Left lobe of liver (tissue), 2 donors: ENCODE data around the gene CCDC187. TPM values are rescaled to one million over a fixed set of nuclear protein-coding genes. Genes with fewer than 3 reads are reported as not detected.
"Not testable (repeated sequence)": the region's sequence is repeated elsewhere in the genome, so short reads cannot be mapped to it uniquely, and the experiment has no call there.

ENCODE experiments used
- ATAC-seq: fragments of 200-7000 bp; cut with Tn5 transposase; one replicate; pipeline ENCODE4 v1.9.1; 2020; ENCODE audit warnings: mild to moderate bottlenecking, moderate library complexity
- DNase-seq: peaks from one replicate; pipeline ENCODE4 v3.0.0-alpha.2; 2020; ENCODE audit warnings: low spot score
- total RNA-seq: library from RNA; stranded (reverse); gene quantifications from one replicate; pipeline ENCODE4 v1.2.1, GENCODE V29; 2021
- donor health status: DM: no; HTN: no; CAD: no; lungs with moderate emphysema.
- donor health status: DM: no; HTN: yes; CAD: no.

CCDC187 gene
- total RNA-seq, 1 donor from 2014 or later: 0.03 TPM

DNA sequence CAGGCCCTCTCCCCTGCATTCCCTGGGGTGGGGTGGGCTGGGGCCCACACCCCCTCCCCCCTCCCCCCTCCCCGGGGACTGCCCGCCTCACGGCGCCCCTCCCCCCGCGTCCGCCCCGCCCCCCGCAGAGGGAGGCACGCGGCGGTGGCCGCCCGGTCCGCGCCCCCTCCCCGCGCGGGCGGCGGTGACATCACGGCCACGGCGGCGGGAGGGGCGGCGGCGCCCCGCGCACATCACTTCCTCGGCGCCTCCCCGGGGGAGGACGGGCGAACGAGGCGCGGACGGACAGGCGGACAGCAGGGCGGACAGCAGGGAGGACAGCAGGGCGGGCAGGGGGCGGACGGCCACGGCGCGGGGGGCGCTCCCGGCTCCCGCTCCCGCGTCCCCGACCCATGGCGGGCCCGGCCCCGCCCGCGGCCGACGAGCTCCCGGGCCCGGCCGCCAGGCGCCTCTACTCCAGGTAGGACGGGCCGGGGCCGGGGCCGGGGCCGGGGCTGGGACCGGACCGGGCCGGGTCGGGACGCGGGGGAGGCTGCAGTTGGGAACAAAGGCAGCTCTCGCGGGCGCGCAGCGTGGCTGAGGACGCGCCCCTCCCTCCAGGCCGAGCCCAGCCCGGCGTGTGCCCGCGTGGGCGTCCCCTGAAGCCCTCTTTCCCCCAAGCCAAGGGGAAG, 23.5 kb upstream of the CCDC187 start, which contains the start of gene GPSM1:
TSS of gene GPSM1 (plus strand) at position 236 of the 671 bp plus-strand sequence. CDS start at position 393, 157 bp downstream.
- peak; percentile 41 for ATAC-seq
- DNase-seq: no peak

DNA sequence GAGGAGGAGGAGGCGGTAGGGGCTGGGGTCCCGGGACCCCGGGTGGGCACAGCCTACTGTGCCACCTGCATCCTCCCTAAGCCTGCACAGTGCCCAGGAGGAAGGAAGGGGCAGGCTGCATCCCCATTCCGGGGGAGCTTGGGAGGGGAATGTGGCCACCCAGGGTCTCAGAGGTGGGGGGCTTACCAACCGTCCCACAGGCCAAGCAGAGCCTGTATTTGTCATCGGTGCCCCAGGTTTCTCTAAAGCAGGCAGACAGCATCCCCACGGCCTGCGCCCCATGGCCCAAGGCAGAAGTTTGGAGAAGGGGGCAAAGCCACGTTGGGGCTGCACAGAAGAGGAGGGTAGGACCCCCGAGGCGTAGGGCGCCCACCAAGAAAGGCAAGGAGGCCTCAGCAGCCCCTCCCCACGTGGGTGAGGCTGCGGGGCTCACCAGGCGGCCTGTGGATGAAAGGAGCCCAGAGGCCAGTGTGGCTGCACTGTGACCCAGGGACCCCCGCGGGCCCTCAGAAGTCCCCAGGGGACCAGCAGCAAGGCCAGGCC, 22.9 kb upstream of the CCDC187 start:
- DNase-seq: no peak
- no peak for ATAC-seq

DNA sequence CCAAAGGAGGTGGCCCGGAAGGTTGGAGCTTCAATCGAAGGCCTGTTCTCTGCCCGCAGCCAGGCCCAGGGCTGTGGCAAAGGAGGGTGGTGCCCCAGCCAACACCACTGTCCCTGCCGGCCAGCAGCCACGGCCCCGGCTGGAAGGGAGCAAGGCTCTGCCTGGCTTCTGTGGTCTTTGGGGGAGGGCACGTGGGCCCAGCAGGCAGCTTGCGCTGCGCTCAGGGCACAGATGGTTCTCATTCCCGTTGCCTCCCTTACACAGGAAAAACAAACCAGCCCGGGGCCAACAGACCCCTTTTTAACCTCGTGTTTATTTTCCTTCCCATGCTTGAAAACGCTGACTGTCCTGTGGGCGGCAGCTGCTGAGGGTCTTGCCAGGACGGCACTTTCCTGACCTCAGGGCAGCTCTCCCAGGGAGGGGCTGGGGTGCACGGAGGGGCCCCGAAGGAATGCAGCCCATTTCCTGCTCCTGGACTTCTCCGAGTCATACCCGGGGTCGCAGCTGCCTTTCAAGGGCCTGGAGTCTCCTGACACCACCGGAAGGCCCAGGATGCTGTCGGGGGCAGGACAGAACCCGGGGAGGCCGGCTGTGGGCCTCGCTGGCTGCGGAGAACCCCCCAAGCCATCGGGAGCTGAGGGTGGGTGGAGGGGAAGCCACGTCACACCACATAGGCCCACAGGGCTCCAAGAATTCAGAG, 22.3 kb upstream of the CCDC187 start:
- ATAC-seq (no peak), DNase-seq (no peak)

DNA sequence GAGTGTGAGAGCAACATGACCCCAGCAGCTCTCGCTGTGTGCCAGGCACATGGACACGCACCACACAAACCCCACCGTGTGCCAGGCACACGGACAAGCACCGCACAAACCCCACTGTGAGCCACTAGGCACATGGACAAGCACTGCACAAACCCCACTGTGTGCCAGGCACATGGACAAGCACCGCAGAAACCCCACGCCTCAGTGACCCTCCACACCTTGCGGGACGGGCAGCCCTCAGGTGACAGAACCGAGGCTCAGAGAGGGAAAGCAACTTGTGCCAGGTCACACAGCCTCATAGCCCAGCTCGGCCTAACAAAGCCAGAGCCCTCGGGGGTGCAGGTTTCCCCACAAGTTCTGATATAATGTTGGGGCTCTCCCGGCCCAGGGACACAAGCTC, 21.5 kb upstream of the CCDC187 start:
- ATAC-seq (no peak), DNase-seq (no peak)

DNA sequence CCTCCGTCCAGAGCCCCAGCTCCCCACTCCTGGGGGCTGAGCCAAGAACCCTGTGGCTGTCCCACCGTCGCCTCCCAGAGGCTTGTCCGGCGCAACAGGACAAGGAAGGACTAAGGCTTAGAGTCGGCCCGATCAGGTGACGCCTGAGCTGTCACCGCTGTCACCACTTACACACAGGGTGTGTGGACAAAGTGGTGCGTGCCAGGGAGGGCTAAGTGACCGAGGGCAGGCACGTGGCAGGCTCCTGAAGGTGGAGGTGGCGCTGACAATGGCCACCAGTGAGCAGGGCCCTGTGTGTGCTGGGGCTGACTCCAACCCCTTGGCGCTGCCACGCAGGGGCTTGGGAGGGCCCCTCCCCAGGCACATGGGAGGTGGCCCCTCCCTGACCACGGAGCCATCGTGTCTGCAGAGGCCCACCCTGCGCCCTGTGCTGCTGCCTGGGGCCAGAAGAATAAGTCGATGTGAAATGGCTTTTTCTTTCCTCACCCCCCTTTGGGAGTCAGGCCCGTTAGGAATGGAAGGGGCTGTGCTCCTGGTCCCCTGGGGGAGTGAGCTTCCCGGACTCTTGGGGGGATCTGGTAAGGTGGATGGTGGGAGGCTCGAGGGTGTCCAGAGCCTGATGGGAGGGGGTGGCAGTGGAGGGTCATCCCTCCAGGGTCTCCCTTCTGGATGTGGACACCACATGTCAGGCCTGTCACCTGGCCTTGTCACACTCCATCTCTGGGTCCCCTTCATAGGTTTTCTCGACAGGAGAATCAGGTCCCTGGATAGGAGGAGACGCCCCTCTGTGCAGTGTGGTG, 20.8 kb upstream of the CCDC187 start:
- ATAC-seq (no peak), DNase-seq (no peak)

DNA sequence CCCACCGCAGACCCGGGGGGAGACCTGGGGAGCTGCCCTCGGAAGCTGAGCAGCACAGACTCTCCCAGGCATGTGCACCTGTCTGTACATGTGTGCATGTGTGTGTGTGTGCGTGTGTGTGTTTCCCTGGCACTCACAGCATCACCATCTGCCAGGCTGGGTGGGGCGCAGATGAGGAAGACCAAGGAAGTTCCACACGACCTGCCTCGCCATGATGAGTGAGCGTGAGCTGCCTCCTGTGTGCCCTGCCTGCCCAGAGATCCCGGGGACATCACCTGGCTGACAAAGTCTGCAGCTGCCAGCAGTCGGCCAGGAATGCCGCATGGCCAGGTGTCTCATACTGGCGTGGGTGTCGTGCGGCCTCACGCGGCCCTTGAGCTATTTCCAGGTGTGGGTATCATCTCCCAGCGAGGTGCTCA, 19.5 kb upstream of the CCDC187 start:
- no peak for ATAC-seq

DNA sequence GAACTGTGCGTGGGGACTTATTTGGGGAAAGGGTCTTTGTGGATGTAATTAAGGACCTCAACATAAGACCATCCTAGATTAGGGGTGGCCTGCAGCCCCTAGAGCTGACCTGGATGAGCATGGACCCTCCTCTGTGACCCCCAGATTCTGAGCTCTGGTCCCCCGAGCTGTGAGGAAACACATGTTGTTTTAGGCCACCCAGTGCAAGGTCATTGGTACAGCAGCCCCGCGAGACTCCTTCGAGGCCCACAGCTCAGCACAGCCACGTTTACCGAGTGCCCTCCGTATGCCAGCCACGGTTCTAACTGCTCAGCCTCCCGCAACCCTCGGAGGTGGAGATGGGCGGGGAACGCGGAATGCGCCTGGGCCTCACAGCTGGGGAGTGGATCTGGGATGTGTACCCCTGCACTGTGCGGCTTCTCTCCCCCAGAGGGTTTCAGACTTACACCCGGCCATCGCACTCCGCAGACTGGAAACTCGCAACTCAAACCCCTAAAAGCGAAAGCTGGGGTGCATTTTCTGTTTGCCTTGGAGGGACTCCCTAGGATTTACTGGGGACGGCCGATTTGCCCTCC, 18.9 kb upstream of the CCDC187 start:
- DNase-seq: no peak

More for the DNA sequence above, 19.5 kb upstream of the CCDC187 start:
- DNase-seq: no peak

DNA sequence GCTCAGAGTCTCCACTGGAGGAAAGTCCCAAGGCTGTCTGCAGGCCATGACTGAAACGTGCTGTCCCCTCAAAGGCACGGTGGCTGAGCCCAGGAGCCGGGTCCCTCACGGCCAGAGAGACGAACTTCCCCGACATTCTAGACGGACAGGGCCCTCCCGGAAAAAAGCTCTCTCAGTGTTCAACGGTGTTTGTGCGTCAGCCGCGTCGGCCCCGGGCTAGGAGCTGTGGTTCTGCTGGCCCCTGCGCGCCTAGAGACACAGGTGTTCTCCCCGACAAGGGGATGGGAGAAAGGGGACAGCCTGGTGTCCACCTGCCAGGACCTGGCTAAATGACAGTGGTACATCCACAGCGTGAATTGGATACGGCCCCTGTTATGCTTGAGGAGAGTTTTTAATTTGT, 17.7 kb upstream of the CCDC187 start:
- DNase-seq: no peak

More for the DNA sequence above, 18.9 kb upstream of the CCDC187 start:
- no peak for ATAC-seq

DNA sequence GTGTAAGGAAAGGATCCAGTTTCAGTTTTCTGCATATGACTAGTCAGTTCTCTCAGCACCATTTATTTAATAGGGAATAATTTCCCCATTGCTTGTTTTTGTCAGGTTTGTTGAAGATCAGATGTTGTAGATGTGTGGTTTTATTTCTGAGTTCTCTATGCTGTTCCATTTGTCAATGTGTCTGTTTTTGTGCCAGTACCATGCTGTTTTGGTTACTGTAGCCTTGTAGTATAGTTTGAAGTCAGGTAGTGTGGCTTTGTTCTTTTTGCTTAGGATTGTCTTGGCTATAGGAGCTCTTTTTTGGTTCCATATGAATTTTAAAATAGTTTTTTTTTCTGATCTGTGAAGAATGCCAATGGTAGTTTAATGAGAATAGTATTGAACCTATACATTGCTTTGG, 17.1 kb upstream of the CCDC187 start:
- ATAC-seq, DNase-seq: not testable (repeated sequence)

More for the DNA sequence above, 17.7 kb upstream of the CCDC187 start:
- no peak for ATAC-seq

DNA sequence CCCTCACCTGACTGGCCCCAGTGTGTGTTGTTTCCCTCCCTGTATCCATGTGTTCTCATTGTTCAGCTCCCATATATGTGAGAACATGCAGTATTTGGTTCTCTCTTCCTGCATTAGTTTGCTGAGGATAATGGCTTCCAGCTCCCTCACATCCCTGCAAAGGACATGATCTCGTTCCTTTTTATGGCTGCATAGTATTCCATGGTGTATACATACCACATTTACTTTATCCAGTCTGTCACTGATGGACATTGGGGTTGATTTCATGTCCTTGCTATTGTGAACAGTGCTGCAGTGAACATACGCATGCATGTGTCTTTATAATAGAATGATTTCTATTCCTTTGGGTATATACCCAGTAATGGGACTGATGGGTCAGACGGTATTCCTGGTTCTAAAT, 16.1 kb upstream of the CCDC187 start:
- not testable (repeated sequence) for ATAC-seq, DNase-seq

DNA sequence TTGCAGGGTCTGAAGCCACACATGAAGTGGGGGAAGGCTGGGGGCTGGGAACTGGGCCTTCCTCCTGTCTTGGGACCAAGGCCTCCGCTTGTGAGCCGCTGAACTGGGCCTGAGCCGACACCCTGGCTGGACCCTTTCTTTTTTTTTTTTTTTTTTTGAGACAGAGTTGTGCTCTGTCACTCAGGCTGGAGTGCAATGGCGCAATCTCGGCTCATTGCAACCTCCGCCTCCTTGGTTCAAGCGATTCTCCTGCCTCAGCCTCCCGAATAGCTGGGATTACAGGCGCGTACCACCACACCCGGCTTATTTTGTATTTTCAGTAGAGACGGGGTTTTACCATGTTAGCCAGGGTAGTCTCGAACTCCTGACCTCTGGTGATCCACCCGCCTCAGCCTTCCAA, 15.3 kb upstream of the CCDC187 start:
- DNase-seq, ATAC-seq: not testable (repeated sequence)

DNA sequence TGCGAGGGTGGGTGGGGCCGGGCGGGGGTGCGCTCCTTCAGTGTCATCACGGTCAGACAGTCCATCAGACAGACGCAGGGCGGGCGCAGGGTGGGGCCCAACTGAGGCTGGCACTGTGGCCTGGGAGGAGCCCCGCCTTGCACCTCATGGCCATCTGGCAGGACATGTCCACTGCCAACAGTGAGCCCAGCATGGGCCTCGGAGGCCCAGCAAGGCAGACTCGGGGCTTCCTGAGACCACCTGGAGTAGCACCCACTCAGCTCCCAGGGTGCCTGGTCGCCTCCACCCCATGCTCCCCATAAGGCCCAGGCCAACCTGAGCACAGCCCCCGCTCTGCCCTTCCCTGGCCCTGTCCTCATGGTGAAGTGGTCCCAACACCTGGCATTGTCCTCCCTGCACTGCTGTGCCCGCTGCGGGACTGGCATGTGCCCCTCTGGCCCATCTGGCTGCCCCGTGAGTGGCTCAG, 14.9 kb upstream of the CCDC187 start:
- no peak for DNase-seq
- no peak for ATAC-seq

DNA sequence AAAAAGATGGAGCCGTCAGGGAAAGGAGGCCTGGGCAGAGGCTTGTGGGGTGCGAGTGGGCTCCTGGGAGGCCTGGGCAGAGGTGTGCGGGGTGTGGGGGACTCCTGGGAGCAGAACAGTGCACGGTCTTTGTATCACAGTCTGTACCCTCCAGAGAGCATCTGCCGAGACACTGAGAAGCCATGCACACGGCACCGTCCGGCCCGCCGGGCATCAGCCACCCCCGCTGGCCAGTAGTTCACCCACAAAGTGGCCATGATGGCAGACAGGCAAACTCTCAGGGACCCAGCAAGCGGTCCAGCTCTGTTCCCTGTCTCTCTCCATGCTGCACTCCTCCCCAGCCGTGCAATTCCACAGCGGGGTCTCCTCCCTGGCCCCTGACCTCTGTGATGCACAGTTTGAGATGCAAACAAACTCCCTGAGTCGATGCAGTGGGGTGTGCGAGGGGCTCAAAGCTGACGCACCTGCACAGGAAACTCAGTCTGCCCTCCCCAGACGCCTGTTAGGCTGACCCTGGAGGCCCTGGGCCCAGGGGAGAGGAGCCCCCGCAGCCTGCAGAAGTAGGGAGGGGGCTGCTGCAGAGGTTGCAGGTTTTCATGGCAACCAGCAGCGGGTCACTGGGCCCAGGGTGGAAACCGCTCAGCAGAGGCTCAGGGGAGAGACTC, 14.3 kb upstream of the CCDC187 start:
- DNase-seq (no peak), ATAC-seq (no peak)

DNA sequence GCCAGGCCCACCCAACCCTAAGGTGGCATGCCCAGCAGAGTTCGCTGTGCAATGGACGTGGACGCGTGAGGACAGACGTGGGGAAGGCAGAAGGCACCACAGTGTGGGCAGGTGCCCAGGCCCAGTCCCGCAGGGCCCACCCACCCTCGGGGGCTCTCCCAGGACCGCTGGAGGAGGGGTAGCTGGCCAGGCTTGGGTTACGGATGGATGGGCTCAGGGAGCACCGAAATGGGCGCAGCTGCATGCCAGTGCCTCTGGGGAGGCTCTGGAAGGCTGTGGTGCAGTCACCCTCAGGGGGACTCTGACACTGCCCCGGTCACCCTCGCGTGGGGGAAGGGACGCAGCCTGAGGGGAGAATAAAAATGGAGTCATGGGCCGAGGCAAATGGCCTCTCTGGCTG, 13.8 kb upstream of the CCDC187 start:
- ATAC-seq: no peak

DNA sequence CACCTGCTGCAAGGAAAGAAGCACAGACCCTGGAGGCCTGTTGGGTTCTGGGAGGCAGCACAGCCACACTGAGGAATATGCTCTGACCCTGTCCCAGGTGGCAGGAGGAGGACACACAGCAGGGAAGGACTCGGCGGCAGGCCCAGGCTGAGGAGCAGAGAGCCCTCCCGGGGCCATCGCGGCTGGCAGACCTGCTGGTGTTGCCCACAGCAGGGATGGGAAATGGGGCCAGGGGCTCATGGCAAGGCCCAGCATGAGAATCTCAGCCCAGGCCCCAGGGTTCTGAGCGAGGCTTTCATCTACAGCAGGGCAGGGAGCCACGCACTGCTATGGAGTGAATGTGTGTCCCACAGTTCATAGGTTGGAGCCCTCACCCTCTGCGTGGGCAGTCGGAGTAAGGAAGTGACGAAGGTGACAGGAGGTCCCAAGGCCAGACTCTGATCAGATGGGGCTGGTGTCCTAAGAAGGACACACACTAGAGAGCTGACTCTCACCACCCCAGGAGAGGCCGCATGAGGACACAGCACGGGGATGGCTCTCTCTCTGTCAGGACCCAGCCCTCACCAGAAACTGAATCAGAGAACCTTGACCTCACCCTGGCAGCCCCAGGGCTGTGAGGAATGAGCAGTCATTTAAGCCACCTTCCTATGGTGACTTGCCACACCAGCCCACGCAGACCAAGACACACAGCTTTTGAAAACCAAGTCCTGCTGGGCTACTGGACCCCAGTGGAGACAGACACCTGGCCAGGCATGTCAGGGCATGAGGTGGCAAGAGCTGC, 13.2 kb upstream of the CCDC187 start:
- DNase-seq (no peak), ATAC-seq (no peak)

More for the DNA sequence above, 13.8 kb upstream of the CCDC187 start:
- no peak for DNase-seq

DNA sequence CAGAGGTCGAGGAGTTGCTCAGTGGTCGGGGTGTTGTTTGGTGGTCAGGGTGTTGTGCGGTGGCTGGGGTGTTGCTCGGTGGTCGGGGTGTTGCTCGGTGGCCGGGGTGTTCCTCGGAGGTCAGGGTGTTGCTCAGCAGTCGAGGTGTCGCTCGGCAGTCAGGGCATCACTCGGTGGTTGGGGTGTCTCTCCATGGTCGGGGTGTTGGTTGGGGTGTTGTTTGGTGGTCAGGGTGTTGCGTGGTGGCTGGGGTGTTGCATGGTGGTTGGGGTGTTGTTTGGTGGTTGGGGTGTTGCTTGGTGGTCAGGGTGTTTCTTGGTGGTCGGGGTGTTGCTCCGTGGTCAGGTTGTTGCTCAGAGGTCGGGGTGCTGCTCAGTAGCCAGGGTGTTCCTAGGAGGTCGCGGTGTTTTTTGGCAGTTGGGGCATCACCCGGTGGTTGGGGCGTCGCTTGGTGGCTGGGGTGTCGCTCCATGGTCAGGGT, 12.4 kb upstream of the CCDC187 start:
- DNase-seq (no peak), ATAC-seq (no peak)

DNA sequence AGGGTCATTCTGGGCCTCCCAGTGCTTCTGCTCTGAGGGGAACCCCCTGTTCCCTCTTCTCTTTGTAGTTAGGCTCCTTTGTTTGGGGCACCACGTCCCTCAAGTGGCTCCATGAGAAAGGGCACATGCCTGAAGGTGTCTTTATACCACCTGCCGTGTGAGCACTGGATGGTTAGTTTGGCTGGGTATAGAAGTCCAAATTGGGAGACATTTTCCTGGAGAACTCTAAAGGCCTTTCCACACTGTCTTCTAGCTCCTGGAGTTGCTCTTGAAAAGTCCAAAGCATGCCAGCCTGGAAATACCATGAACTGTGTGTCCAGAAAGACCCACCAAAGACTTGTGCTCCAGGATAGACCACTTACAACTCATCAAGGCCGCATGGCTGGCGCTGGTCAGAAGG, 11.1 kb upstream of the CCDC187 start:
- DNase-seq (no peak), ATAC-seq (no peak)

DNA sequence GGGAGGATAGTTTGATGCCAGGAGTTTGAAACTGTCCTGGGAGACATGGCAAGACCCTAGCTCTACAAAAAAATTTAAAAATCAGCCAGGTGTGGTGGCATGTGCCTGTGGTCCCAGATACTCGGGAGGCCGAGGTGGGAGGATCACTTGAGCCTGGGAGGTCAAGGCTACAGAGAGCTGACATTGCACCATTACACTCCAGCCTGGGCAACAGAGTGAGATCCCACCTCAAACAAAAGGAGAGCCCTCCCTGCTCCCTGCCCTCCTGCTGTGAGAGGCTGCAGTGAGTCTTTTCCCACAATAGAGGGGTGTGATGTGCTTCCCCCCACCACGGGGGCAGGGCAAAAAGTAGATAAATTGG, 10.1 kb upstream of the CCDC187 start:
- ATAC-seq (no peak), DNase-seq (no peak)
